ENCODE measurements around the gene UVSSA. TPM values are rescaled to one million over a fixed set of nuclear protein-coding genes. Genes with fewer than 3 reads are reported as not detected.

UVSSA gene
- polyA plus RNA-seq, 1 of the 3 experiments (the other 2 are of a cell fraction) = 14.9 TPM

DNA sequence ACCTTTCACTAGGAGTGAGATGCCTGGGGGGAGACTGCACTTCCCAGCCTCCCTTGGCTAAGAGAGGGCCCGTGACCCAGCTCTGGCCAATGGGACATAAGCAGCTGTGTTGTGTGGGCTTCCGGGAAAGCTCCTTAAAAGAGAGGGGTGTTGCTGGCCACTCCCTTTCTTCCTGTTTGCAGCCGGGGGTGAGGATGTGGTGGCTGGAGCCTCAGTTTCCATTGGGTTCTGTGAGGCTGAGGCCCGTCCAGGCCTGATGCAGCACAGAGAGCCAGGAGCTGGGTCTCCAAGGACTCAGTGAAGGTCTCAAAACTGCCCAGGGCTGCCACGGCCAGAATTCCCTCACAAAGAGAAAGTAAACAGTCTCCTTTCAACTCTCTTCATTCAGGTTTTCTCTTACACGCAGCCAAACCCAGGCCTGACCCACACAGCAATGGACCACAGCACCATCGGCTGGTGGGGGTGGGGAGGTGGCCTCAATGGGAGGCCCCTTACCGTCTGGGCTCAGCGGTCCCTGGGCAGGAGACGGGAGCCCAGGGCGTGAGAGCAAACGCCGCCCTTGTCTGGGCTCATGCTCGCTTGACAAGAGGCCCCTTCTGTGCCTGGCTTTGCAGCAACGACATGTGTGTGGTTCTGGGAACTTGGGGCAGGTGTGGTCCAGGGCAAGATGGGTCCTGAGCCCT, 52.6 kb downstream of the UVSSA start:
- Histone ChIP-seq H3K27me3 (ENCODE audit: insufficient read depth) (peaks cover 31% of the 10 kb centered on the region), H2AFZ (ENCODE audit: low read depth) (no peak overlapping the region), H3K9me3 (no peaks in the 10 kb centered on the region), H3K79me2 (ENCODE audit: insufficient read depth) (no peaks in the 10 kb centered on the region), H3F3A (replicated peaks; ENCODE audit: insufficient read depth) (no peaks in the 10 kb centered on the region), H3K36me3 (replicated peaks in 1 of 2; ENCODE audit: control insufficient read depth in 1 of 2, insufficient read depth in 2 of 2, low read length in 1 of 2) (no peaks in the 10 kb centered on the region), H3K27ac (ENCODE audit: low read depth in 2 of 2, low read length in 1 of 2) (no peak overlapping the region), H3K4me3 (ENCODE audit: low read depth in 2 of 2, low read length in 1 of 2) (no peak overlapping the region), H3K9me2 (no peaks in the 10 kb centered on the region), H3K4me1 (ENCODE audit: control insufficient read depth in 1 of 2, insufficient read depth in 2 of 2, low read depth in 1 of 2, low read length in 1 of 2) (no peaks in the 10 kb centered on the region), H3K4me2 (no peak overlapping the region), H4K20me1 (ENCODE audit: insufficient read depth) (no peaks in the 10 kb centered on the region), H3K9ac (no peak overlapping the region)
- ChIA-PET CTCF (no interaction called here), POLR2A (no interaction called here)
- no peak for TF ChIP-seq FOXM1 (IDR thresholded peaks at IDR 0.05; ENCODE audit: low read depth)
- TF ChIP-seq GABPA (IDR thresholded peaks at IDR 0.05; ENCODE audit: low read depth) = no peak
- TF ChIP-seq MEF2A (IDR thresholded peaks at IDR 0.05; ENCODE audit: borderline replicate concordance, low read depth) = no peak
- TF ChIP-seq, protein P1, sequence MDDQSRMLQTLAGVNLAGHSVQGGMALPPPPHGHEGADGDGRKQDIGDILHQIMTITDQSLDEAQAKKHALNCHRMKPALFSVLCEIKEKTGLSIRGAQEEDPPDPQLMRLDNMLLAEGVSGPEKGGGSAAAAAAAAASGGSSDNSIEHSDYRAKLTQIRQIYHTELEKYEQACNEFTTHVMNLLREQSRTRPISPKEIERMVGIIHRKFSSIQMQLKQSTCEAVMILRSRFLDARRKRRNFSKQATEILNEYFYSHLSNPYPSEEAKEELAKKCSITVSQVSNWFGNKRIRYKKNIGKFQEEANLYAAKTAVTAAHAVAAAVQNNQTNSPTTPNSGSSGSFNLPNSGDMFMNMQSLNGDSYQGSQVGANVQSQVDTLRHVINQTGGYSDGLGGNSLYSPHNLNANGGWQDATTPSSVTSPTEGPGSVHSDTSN (IDR thresholded peaks at IDR 0.05) = no peak
- no peak for TF ChIP-seq TAF1 (IDR thresholded peaks at IDR 0.05; ENCODE audit: borderline replicate concordance, low read depth, low read length)
- no peak for TF ChIP-seq EZH2phosphoT487 (IDR thresholded peaks at IDR 0.05; ENCODE audit: borderline replicate concordance, low read depth)
- TF ChIP-seq TCF12 (IDR thresholded peaks at IDR 0.05) = no peak
- no peak for TF ChIP-seq SMC3 (IDR thresholded peaks at IDR 0.05; ENCODE audit: low read depth, low read length)
- no peak for TF ChIP-seq SIN3A (IDR thresholded peaks at IDR 0.05; ENCODE audit: borderline replicate concordance, low read depth, low read length)
- TF ChIP-seq ELF1 (IDR thresholded peaks at IDR 0.05) = no peak
- no peak for TF ChIP-seq IRF3 (IDR thresholded peaks at IDR 0.05; ENCODE audit: low read depth, low read length)
- no peak for TF ChIP-seq MXI1 (IDR thresholded peaks at IDR 0.05; ENCODE audit: low read depth, low read length)
- TF ChIP-seq YY1 (IDR thresholded peaks at IDR 0.05; ENCODE audit: low read depth) = no peak
- no peak for TF ChIP-seq REST (IDR thresholded peaks at IDR 0.05; ENCODE audit: low read depth, low read length)
- no peak for TF ChIP-seq RXRA (IDR thresholded peaks at IDR 0.05; ENCODE audit: borderline replicate concordance, low read depth)
- no peak for TF ChIP-seq GATA2 (CRISPR knock-in tag; IDR thresholded peaks at IDR 0.05)
- no peak for TF ChIP-seq FOXJ3 (CRISPR knock-in tag; IDR thresholded peaks at IDR 0.05)
- no peak for TF ChIP-seq NRF1 (IDR thresholded peaks at IDR 0.05; ENCODE audit: low read depth, low read length)
- TF ChIP-seq, protein P2, sequence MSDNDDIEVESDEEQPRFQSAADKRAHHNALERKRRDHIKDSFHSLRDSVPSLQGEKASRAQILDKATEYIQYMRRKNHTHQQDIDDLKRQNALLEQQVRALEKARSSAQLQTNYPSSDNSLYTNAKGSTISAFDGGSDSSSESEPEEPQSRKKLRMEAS (IDR thresholded peaks at IDR 0.05; ENCODE audit: low read depth) = no peak
- 46% methylated on average over 8 of the region's 15 CpGs for WGBS (ENCODE audit: low lambda C conversion rate)
- peak; percentile 15 for DNase-seq

Measured in SK-N-SH (cell line).